ENCODE data around the gene FOXC2. TPM values are rescaled to one million over a fixed set of nuclear protein-coding genes. Genes with fewer than 3 reads are reported as not detected.

The FOXC2 gene
- total and polyA plus RNA-seq, 2 experiments from 2014 or later = 2.4 to 3.7 TPM

- peaks cover 8% of the 10 kb centered on the region for H3K36me3 ChIP-seq
- no peaks in the 10 kb centered on the region for H3K4me1 ChIP-seq (ENCODE audit: low read depth)
- TF ChIP-seq CTCF (IDR thresholded peaks at IDR 0.05; ENCODE audit: low read depth, low read length) = no peak
- DNase-seq (ENCODE audit: low read depth in 1 of 2, low spot score in 1 of 2) = no peak
- no peak overlapping the region for H3K27ac ChIP-seq
- H3K4me3 ChIP-seq = no peak overlapping the region
- H3K9me3 ChIP-seq (ENCODE audit: low read depth) = no peaks in the 10 kb centered on the region
- H3K27me3 ChIP-seq = no peaks in the 10 kb centered on the region
These were observed 31.6 kb upstream of the FOXC2 start for GRCh38 chr16:86534779-86535615.

GRCh38 chr16:86536621-86537020, 30.0 kb upstream of the FOXC2 start:
- H3K27ac ChIP-seq = no peak overlapping the region

GRCh38 chr16:86537486-86537885, 29.1 kb upstream of the FOXC2 start:
- no peak overlapping the region for H3K4me3 ChIP-seq
- H3K9me3 ChIP-seq (ENCODE audit: low read depth) = no peaks in the 10 kb centered on the region
- peaks cover 20% of the 10 kb centered on the region for H3K36me3 ChIP-seq
- H3K27ac ChIP-seq = no peak overlapping the region
- no peaks in the 10 kb centered on the region for H3K4me1 ChIP-seq (ENCODE audit: low read depth)
- H3K27me3 ChIP-seq = no peaks in the 10 kb centered on the region
- DNase-seq (ENCODE audit: low read depth in 1 of 2, low spot score in 1 of 2) = no peak
- TF ChIP-seq CTCF (IDR thresholded peaks at IDR 0.05; ENCODE audit: low read depth, low read length) = no peak

More at GRCh38 chr16:86536621-86537020, 30.0 kb upstream of the FOXC2 start:
- no peaks in the 10 kb centered on the region for H3K9me3 ChIP-seq (ENCODE audit: low read depth)
- no peak for TF ChIP-seq CTCF (IDR thresholded peaks at IDR 0.05; ENCODE audit: low read depth, low read length)
- no peaks in the 10 kb centered on the region for H3K4me1 ChIP-seq (ENCODE audit: low read depth)
- H3K4me3 ChIP-seq = no peak overlapping the region
- no peaks in the 10 kb centered on the region for H3K27me3 ChIP-seq
- no peak for DNase-seq (ENCODE audit: low read depth in 1 of 2, low spot score in 1 of 2)
- peaks cover 18% of the 10 kb centered on the region for H3K36me3 ChIP-seq

- H3K36me3 ChIP-seq = peaks cover 20% of the 10 kb centered on the region
- TF ChIP-seq CTCF (IDR thresholded peaks at IDR 0.05; ENCODE audit: low read depth, low read length) = no peak
- H3K4me1 ChIP-seq (ENCODE audit: low read depth) = no peaks in the 10 kb centered on the region
- no peak overlapping the region for H3K4me3 ChIP-seq
- no peak for DNase-seq (ENCODE audit: low read depth in 1 of 2, low spot score in 1 of 2)
- no peaks in the 10 kb centered on the region for H3K9me3 ChIP-seq (ENCODE audit: low read depth)
- H3K27me3 ChIP-seq = no peaks in the 10 kb centered on the region
- H3K27ac ChIP-seq = no peak overlapping the region
These were observed 28.3 kb upstream of the FOXC2 start for GRCh38 chr16:86538196-86538780.

GRCh38 chr16:86540894-86541293, 25.7 kb upstream of the FOXC2 start:
- H3K36me3 ChIP-seq = peaks cover 20% of the 10 kb centered on the region
- no peak for TF ChIP-seq CTCF (IDR thresholded peaks at IDR 0.05; ENCODE audit: low read depth, low read length)

More at GRCh38 chr16:86540894-86541293, 25.7 kb upstream of the FOXC2 start:
- Histone ChIP-seq H3K27me3 (no peaks in the 10 kb centered on the region), H3K4me3 (no peak overlapping the region), H3K27ac (no peak overlapping the region), H3K4me1 (ENCODE audit: low read depth) (no peaks in the 10 kb centered on the region), H3K9me3 (ENCODE audit: low read depth) (no peaks in the 10 kb centered on the region)
- DNase-seq (ENCODE audit: low read depth in 1 of 2, low spot score in 1 of 2) = no peak

Data from cardiac muscle cell (in vitro differentiated cells and primary cell).